Sigmoid colon (tissue), 4 donors: Measurements from ENCODE around the gene PHF21A.

Experiments
- CTCF ChIP-seq, 4 experiments: fragments of 450-650 bp in 3 of 4; fragments of 200-600 bp in 1 of 4; IDR thresholded peaks; one replicate each; pipeline ENCODE4 v1.5.1; 2016 to 2019; ENCODE audit warnings: antibody characterized with exemption in 4 of 4, mild to moderate bottlenecking in 3 of 4, moderate library complexity in 2 of 4
- EP300 ChIP-seq, 4 donors: sonication (generic); formaldehyde crosslinking; IDR thresholded peaks; one replicate each; pipeline ENCODE4 v1.6.1; 2017; ENCODE audit warnings: antibody characterized with exemption in 4 of 4
- POLR2A ChIP-seq, 2 donors: fragments of 450-650 bp; IDR thresholded peaks; one replicate each; pipeline ENCODE4 v1.6.1; 2016; ENCODE audit warnings: antibody characterized with exemption in 2 of 2, mild to moderate bottlenecking in 2 of 2, moderate library complexity in 2 of 2

GRCh38 chr11:45885274-45885920 lies 235.9 kb downstream of the PHF21A start, which contains the start of gene MAPK8IP1:
- TF ChIP-seq CTCF (IDR thresholded peaks at IDR 0.05) (no peak), EP300 (IDR thresholded peaks at IDR 0.05) (no peak), POLR2A (IDR thresholded peaks at IDR 0.05) (no peak)
